ENCODE results near the gene FXYD7.

- TF ChIP-seq CTCF (IDR thresholded peaks at IDR 0.05) (no peak), ZFX (IDR thresholded peaks at IDR 0.05; ENCODE audit: borderline replicate concordance) (no peak)
Observed at GRCh38 chr19:35143818-35144217, 763 bp downstream of the FXYD7 start.

All from 22Rv1 (cell line).